ENCODE measurements around the gene EVX1.

Gene EVX1

DNA sequence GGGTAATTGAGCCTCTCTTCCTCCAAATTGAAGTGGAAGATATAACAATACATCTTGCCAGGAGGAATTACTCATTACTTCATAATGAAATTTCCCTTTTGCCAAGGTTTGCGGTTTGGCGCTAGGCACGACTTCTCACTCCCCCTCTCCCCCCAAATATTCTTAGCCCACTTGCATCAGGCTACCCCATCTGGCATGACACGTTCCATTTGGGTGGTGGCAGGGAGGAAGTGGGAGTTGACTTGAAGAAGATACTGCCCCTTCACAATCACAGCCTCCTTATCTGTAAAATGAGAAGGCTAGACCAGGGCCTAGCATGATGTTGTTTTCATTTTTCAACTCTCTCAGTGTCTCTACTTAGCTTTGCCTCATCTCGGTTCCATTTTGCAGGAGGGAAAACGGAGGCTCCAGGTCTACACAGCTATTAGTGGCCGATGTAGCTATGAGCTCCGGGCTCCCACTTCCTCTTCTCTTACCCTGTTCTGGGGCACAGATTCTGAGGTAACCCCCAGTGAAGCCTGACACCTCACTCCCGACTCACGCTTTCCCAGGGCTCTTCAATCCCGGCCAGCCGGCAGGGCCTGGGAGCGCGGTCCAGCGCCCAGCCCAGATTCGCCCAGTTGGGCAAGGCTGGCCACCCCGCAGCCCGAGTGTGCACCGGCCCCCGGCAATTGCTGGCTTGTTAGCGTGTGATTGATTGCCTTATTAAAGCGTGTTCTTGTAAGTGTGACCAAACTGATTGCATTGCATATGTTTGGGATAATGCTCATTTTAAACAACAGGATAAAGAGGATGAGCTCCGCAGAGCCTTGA lies 6.5 kb downstream of the EVX1 start:
- ChIA-PET CTCF (no interaction called here), POLR2A (no interaction called here)
- TF ChIP-seq, protein P1, sequence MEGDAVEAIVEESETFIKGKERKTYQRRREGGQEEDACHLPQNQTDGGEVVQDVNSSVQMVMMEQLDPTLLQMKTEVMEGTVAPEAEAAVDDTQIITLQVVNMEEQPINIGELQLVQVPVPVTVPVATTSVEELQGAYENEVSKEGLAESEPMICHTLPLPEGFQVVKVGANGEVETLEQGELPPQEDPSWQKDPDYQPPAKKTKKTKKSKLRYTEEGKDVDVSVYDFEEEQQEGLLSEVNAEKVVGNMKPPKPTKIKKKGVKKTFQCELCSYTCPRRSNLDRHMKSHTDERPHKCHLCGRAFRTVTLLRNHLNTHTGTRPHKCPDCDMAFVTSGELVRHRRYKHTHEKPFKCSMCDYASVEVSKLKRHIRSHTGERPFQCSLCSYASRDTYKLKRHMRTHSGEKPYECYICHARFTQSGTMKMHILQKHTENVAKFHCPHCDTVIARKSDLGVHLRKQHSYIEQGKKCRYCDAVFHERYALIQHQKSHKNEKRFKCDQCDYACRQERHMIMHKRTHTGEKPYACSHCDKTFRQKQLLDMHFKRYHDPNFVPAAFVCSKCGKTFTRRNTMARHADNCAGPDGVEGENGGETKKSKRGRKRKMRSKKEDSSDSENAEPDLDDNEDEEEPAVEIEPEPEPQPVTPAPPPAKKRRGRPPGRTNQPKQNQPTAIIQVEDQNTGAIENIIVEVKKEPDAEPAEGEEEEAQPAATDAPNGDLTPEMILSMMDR (IDR thresholded peaks at IDR 0.05; ENCODE audit: control extremely low read depth, extremely low read depth, low read depth, missing control alignments) = no peak
- DNase-seq (ENCODE audit: extremely low spot score) = no peak

DNA sequence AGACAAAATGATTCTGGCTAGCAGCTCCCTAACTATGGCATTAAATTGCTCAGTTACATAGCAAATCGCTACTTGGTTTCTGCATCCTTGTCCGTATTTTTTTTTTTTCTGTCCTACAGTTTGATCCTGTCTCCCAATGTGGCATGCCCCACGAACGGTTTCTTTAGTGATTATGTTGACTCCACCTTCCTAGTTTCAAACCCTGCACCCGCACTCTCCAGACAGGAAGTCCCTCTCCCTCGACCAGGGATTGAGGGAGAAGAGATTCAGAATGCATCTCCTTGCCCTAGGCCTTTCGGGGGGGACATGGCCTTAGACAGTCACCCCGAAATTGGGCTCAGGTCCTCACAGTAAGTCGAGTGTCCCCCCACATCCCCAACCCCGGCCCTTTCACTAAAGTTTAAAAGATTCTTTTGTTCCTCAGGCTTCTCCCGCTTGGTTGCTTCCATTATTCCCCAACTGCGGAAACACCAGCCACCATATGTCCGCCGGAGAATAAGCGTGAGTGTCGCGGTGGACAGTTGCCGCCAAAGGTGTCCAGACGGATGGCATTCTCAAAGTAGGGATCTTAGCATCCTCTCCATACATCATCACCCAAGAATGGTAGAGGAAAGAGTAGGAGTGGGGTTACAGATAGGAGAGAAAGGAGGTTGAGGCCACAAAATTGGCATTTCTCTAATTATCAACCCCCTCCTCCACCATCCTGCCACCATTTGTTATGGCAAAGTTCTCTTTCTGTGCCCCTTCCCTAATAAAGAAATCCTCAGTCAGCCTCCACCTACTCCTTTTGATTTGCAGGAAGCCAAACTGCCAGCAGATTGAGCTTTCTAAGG lies 7.3 kb downstream of the EVX1 start:
- DNase-seq (ENCODE audit: extremely low spot score) = no peak
- ChIA-PET POLR2A (no interaction called here), CTCF (no interaction called here)
- TF ChIP-seq, protein P1 (IDR thresholded peaks at IDR 0.05; ENCODE audit: control extremely low read depth, extremely low read depth, low read depth, missing control alignments) = no peak

DNA sequence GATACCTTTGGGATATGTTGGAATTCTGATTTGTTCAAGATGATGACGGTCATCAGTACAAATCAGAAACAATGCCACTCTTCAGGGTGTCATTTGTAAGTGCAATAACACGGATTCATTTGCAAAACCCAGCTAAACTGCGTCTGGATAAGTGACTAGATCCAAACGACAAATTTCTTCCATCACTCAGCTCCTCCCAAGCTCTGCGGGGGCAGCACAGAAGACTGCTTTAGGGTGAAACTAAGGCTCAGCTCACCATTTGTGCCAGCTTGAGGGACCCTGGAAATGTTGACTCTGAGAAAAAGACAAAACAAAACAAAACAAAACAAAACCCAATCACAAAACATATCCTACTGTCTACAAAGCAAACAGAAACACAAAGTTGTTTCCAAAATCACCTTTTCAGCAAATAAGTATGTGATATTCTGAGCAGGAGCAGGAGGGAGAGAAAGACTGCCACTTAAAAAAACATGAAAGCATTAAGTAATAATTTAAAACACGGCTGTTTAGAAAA lies 8.0 kb downstream of the EVX1 start:
- TF ChIP-seq, protein P1 (IDR thresholded peaks at IDR 0.05; ENCODE audit: control extremely low read depth, extremely low read depth, low read depth, missing control alignments) = no peak
- ChIA-PET POLR2A (no interaction called here), CTCF (no interaction called here)
- no peak for DNase-seq (ENCODE audit: extremely low spot score)

DNA sequence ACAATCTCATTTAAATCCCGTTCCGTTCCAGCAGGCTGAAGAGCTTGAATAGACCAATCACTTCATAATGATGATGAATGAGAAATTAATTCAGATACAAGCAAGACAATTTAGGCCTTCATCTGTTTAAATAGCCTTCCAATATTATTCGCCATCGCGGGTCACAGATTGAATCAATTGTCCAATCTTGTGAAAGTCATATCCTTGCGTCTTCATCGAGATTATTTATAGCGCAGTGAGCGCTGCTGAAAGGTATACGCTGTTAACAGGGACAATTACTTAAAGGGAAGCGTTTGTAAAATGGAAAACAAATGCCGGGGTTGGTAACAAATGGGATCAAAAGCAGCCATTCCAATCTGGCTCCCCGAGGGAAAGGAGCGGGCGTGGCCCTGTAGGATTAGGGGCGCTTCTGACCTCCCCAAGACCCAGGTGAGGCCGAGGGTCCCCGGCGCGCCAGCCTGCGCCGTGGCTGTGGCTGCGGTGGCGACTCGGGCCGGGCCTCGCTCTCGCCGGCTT lies 8.6 kb downstream of the EVX1 start:
- ChIA-PET POLR2A (no interaction called here), CTCF (no interaction called here)
- DNase-seq (ENCODE audit: extremely low spot score) = no peak
- TF ChIP-seq, protein P1 (IDR thresholded peaks at IDR 0.05; ENCODE audit: control extremely low read depth, extremely low read depth, low read depth, missing control alignments) = no peak

DNA sequence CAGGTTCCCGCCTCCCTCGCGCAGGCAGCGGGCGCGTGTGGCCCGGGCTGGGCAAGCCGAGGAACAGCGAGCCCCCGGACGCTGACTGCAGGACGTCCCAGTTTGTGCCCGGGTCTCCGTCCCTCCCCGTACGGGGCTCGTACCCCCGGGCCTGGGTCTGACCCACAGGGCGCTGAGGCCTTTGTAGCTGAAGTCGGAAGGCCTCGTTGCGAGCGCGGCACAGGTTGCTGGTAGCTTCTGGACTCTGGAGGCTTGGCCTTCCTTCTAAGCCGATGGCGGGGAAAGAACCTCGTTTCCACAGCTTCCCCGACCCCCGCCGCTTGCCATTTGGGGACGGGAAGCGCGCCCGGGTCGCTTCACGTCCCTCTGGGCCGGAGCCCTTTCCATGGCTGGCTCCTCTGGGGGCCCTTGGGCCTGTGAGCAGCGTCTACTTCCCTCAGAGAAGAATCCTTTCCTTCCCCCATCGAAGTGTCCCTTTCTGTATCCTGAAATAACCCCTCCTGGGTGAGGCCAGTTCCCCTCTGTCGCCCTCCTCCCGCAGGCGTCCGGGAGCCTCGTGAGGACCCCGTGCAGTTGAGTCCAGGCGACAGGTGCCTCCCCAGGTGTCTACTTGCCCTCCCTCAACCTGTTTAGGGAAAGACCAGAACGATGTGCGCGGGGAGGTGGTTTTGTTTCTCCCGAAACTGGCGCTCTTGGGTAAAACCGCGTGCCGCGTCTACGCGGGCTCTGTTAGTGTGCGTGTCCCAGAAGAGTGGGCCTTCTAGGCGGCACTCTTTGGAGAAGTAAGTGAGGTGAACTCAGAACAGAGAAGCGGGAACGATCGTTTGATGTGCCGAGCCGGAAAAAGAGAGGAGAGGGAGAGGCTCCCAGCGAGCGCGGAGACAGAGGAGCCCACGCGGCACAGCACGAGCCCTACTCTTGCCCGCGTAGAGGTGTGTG lies 9.3 kb downstream of the EVX1 start:
- TF ChIP-seq, protein P1 (IDR thresholded peaks at IDR 0.05; ENCODE audit: control extremely low read depth, extremely low read depth, low read depth, missing control alignments) = no peak
- no peak for DNase-seq (ENCODE audit: extremely low spot score)
- POLR2A ChIA-PET = no interaction called here
- CTCF ChIA-PET = no interaction called here

Measured in GM10248 (cell line).